GM21526 (cell line): ENCODE results near the gene INTS1.

Source experiments
- ATAC-seq: cut with Tn5 transposase; IDR thresholded peaks from one replicate; pipeline ENCODE4 v1.9.1; 2021; ENCODE audit warnings: moderate library complexity; ENCODE audit not compliant: unreplicated experiment, low FRiP score

The INTS1 gene

GRCh38 chr7:1511444-1512422, 7.5 kb upstream of the INTS1 start:
- ATAC-seq: no peak

- no peak for ATAC-seq
Observed at GRCh38 chr7:1510780-1511154, 6.6 kb upstream of the INTS1 start.

GRCh38 chr7:1509226-1509625, 5.0 kb upstream of the INTS1 start:
- no peak for ATAC-seq

GRCh38 chr7:1508277-1508758, 4.1 kb upstream of the INTS1 start:
- ATAC-seq: no peak

GRCh38 chr7:1505731-1506550, 1.8 kb upstream of the INTS1 start:
- no peak for ATAC-seq

GRCh38 chr7:1503390-1503789, 799 bp downstream of the INTS1 start:
- no peak for ATAC-seq

- ATAC-seq: no peak
Observed at GRCh38 chr7:1502845-1503244, 1.3 kb downstream of the INTS1 start.

- ATAC-seq: no peak
Observed at GRCh38 chr7:1501487-1502270, 2.5 kb downstream of the INTS1 start.

GRCh38 chr7:1500064-1500807, 4.0 kb downstream of the INTS1 start:
- ATAC-seq: no peak

GRCh38 chr7:1499367-1500029, 4.7 kb downstream of the INTS1 start:
- no peak for ATAC-seq

- no peak for ATAC-seq
Observed at GRCh38 chr7:1498370-1499305, 5.6 kb downstream of the INTS1 start.

- no peak for ATAC-seq
Observed at GRCh38 chr7:1497293-1497927, 6.8 kb downstream of the INTS1 start.

GRCh38 chr7:1496531-1497292, 7.5 kb downstream of the INTS1 start:
- no peak for ATAC-seq

GRCh38 chr7:1495564-1496242, 8.5 kb downstream of the INTS1 start:
- no peak for ATAC-seq

GRCh38 chr7:1494866-1495563, 9.2 kb downstream of the INTS1 start:
- no peak for ATAC-seq

- ATAC-seq: no peak
Observed at GRCh38 chr7:1494447-1494846, 9.7 kb downstream of the INTS1 start.
